ENCODE measurements around the gene GLTPD2.

The GLTPD2 gene

GRCh38 chr17:4772235-4772613 is 16.5 kb upstream of the GLTPD2 start:
- DNase-seq = no peak

DNA sequence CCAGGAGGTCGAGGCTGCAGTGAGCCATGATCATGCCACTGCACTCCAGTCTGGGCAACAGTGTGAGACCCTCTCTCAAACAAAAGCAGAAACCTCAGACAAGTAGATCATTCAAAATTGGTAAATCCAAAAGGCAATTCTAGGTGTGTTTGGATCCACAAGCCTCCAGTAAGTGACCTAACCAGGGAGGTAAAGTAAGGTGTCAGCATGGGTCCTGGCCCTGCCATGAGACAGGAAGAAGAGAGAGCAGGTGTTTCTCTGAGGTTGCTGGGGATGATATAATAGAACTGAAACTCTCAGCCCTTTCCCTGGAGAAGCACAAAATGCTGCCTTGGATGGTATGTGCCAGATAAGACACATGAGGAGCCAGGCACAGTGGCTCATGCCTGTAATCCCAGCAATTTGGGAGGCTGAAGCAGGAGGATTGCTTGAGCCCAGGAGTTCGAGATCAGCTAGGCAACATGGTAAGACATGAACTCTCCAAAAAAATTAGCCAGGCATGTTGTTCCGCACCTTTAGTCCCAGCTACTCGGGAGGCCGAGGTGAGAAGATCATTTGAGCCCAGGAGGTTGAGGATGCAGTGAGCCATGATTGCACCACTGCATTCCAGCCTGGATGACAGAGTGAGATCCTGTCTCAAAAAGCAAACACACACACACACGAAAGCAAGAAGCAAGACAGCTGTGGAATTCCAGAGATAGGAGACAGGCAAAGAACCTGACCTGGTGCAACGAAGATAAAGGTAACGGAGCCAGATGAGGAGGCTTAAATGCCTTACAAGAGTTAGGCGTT is 10.6 kb upstream of the GLTPD2 start:
- no peak for DNase-seq

GRCh38 chr17:4780325-4780955 is 8.3 kb upstream of the GLTPD2 start:
- DNase-seq = no peak

GRCh38 chr17:4782652-4783051 is 6.1 kb upstream of the GLTPD2 start:
- DNase-seq = no peak

DNA sequence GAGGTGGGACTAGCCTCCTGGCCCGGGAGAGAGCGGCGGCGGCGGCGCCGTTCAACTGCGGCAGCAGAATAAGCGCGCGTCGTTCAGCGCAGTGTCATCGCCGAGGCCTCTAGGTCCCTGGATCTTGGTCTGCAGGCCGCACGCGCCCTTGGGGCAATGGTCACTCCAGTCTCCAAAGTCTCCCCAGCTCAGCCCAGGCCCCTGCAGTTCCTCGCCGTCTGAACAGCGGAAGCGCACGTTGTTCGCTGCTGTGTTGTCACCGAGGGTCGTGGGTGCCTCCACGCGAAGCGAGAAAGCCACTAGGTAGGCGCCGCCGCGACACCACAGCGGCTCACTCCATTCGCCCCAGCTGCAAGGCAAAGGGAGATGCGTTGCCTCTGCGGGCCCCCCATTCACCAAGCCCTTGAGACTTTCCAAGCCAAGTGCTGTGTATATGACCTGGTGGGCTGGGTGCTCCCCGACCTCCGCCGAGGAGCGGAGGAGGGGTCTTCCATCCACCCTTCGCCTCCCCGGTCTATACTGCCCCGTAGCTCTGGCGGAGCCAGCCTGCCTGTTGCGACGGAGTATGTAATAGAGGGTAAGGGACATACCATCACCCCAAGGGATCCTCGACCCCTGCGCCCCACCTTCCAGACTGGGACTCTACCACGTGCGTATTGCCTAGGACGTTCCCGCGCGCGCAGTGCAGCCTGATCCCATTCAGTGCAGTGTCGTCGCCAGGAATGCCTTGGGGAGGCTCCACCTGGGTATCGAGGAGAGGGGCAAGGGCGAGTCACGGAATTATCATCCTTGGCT is 3.3 kb upstream of the GLTPD2 start:
- DNase-seq = no peak

DNA sequence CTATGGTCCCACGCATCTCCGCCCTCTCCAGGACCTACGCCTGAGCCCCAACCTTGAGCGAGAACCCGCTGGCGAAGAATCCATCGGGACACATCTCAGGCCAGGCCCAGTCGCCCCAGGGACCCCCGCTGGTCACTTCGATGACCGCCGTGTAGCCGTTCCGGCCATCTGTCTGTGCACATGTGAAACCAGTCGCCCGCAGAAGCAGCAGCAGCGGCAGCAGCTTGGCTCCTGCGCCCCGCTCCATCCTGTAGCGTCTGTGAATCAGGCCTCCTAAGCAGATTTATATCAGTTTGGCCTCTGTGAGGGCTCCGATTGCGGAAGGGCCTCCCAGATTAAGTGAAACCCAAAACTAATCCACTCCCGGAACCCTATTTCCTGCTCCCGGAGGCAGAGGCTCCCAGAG is 2.7 kb upstream of the GLTPD2 start, which contains the start of gene VMO1:
VMO1 (minus strand) TSS at position 259 of the 406 bp plus-strand sequence; CDS start at position 247, 12 bp downstream.
- DNase-seq = no peak

DNA sequence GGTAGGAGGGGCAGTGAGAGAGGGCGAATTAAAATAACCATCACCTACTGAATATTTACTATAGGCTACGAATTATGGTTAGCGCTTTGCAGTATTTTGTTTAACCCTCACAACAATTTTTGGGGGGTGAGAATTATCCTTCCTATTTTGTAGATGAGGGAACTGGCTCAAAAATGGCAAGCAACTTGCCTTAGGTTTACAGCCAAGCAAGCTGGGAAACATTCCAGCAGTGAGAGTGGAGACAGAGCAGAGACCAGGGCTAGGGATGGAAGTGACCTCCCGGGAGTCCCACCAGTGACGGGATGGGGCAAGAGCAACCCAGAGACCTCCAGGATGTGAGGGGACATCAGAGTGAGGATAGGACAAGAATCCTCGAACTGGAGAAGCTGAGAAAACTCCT is 2.2 kb upstream of the GLTPD2 start:
- DNase-seq = no peak

DNA sequence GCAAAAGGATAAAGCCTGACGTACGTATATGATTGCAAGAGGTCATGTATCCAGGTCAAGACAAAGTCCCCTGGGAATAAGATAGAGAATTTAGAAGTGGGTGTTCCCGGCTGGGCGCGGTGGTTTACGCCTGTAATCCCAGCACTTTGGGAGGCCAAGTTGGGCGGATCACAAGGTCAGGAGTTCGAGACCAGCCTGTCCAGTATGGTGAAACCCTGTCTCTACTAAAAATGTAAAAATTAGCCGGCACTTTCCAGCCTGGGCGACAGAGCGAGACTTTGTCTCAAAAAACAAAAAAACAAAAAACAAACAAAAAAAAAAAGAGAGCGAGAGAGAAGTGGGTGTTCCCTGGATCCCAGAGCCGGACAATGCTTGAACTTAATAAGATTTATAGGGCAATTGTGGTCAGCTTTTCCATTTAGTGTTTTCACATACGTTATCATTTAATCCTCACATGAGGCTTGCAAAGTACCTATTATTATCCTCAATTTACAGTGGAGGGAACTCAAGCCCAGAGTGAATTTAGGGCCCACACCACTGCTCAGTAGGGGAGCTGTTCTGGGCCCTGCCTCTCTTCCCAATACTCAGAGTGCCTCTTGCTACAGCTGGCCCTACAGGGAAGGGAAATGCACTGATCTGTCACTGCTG is 481 bp upstream of the GLTPD2 start:
- DNase-seq = no peak

DNA sequence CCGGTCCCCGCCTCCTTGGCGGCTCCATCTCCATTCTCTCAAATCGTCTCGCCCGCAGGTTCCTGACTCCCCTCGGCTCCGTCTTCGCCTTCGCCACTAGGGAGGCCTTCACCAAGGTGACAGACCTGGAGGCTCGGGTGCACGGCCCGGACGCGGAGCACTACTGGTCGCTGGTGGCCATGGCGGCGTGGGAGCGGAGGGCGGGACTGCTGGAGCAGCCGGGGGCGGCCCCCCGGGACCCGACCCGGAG is 862 bp downstream of the GLTPD2 start:
- no peak for DNase-seq

- DNase-seq = no peak
These were observed 1.4 kb downstream of the GLTPD2 start for GRCh38 chr17:4789951-4790704.

GRCh38 chr17:4790705-4791088 is 1.9 kb downstream of the GLTPD2 start:
- no peak for DNase-seq

DNA sequence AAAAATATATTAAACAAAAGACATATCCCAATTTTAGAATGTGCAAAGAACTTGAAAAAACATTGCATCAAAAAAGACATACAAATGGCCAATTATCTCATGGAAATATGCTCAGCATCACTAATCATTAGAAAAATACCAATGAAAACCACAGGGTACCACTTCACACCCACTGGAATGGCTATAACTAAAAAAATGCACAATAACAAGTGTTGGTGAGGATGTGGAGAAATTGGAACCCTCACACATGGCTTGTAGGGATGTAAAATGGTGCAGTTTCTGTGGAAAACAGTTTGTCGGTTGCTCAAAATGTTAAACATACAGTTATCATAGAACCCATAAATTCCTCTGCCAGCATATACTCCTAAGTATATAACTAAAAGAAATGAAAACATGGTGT is 6.4 kb downstream of the GLTPD2 start:
- DNase-seq = no peak

- DNase-seq = no peak
These were observed 7.8 kb downstream of the GLTPD2 start for GRCh38 chr17:4796552-4796920.

- no peak for DNase-seq
These were observed 11.9 kb downstream of the GLTPD2 start for GRCh38 chr17:4800462-4801196.

GRCh38 chr17:4802228-4802627 is 13.5 kb downstream of the GLTPD2 start, which contains the start of gene C17orf114:
TSS of gene C17orf114 (minus strand) at chr17:4802328.
- no peak for DNase-seq

GRCh38 chr17:4806456-4806776 is 17.7 kb downstream of the GLTPD2 start:
- no peak for DNase-seq

- DNase-seq = no peak
These were observed 18.2 kb downstream of the GLTPD2 start, which contains the start of gene PLD2 for GRCh38 chr17:4806777-4807604. TSS of gene PLD2 (plus strand) at chr17:4807152. CDS start at chr17:4807773, 621 bp downstream.

DNA sequence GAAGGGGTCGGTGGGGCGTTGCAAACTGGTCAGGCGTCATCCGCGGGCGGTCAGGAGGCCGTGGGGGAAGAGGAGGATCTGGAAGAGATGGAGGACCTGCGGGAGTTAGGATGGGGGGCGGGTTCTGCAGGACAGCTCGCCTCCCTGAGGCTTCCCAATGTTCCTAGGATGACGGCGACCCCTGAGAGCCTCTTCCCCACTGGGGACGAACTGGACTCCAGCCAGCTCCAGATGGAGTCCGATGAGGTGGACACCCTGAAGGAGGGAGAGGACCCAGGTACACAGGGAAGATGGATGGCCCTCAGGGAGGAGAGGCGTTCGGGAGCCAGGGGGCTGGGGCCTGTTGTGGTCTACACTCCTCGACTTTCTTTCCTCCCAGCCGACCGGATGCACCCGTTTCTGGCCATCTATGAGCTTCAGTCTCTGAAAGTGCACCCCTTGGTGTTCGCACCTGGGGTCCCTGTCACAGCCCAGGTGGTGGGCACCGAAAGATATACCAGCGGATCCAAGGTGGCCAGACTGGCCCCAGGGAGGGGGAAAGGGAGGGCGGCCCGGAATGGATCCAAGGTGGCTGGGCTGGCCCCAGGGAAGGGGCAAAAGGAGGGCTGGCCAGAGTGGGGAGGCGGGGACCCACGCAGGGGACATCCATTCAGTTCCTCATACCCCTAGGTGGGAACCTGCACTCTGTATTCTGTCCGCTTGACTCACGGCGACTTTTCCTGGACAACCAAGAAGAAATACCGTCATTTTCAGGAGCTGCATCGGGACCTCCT is 19.0 kb downstream of the GLTPD2 start:
- DNase-seq = no peak

DNA sequence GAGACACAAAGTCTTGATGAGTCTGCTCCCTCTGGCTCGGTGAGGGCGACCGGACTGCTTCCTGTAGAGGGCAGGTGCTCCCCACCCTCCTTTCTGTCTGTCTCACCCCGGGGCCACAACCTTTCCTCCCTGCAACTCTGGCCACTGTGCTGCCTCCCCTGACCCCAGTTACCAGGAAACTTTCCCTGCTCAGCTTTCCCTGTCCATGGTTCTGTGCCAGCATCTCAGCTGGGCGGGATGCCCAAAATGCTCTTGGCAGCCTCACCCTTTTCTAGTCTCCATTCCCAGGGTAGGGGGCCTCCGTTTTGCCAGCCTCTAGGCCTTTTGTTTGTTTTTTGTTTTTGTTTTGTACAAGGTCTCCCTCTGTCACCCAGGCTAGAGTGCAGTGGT is 19.6 kb downstream of the GLTPD2 start:
- no peak for DNase-seq

DNA sequence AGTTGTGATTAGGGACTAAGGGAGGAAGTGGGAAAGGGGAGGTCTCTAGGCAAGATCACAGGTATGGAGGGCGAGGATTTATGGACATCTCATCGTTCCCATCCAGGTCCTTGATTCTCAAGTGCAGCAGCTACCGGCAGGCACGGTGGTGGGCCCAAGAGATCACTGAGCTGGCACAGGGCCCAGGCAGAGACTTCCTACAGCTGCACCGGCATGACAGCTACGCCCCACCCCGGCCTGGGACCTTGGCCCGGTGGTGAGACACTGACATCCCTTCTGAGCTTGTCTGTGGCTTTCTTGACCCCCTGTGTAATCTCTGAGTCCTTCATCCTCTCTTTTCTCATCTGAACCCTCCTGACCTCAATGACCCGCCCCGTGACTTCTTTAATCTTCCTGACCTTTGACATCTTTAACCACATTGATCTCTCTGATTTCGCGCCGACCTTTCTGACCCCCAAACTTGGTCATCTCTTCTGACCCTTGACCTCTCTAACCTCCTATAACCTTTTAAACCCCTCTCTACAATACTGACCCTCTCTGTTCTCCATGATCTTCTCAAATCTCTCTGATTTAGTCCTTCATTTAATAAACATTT is 22.0 kb downstream of the GLTPD2 start:
- no peak for DNase-seq

All from cortex of kidney (tissue), 1 donor.